ENCODE results near the gene CLRN1.

- TF ChIP-seq, protein P1, sequence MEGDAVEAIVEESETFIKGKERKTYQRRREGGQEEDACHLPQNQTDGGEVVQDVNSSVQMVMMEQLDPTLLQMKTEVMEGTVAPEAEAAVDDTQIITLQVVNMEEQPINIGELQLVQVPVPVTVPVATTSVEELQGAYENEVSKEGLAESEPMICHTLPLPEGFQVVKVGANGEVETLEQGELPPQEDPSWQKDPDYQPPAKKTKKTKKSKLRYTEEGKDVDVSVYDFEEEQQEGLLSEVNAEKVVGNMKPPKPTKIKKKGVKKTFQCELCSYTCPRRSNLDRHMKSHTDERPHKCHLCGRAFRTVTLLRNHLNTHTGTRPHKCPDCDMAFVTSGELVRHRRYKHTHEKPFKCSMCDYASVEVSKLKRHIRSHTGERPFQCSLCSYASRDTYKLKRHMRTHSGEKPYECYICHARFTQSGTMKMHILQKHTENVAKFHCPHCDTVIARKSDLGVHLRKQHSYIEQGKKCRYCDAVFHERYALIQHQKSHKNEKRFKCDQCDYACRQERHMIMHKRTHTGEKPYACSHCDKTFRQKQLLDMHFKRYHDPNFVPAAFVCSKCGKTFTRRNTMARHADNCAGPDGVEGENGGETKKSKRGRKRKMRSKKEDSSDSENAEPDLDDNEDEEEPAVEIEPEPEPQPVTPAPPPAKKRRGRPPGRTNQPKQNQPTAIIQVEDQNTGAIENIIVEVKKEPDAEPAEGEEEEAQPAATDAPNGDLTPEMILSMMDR (IDR thresholded peaks at IDR 0.05): no peak
- TF ChIP-seq POLR2A (IDR thresholded peaks at IDR 0.05) (no peak), EP300 (IDR thresholded peaks at IDR 0.05) (no peak)
These were observed 31.2 kb upstream of the CLRN1 start for GRCh38 chr3:151003768-151004134.
